ENCODE measurements around the gene NHLRC4. TPM values are rescaled to one million over a fixed set of nuclear protein-coding genes. Genes with fewer than 3 reads are reported as not detected.

Gene NHLRC4
- total and polyA plus RNA-seq, 9 of the 15 experiments (the other 6 are each of a cell fraction or from before 2014, with no cell fraction given): 0.24 to 3.7 (median 1.3) TPM; not detected in 2

DNA sequence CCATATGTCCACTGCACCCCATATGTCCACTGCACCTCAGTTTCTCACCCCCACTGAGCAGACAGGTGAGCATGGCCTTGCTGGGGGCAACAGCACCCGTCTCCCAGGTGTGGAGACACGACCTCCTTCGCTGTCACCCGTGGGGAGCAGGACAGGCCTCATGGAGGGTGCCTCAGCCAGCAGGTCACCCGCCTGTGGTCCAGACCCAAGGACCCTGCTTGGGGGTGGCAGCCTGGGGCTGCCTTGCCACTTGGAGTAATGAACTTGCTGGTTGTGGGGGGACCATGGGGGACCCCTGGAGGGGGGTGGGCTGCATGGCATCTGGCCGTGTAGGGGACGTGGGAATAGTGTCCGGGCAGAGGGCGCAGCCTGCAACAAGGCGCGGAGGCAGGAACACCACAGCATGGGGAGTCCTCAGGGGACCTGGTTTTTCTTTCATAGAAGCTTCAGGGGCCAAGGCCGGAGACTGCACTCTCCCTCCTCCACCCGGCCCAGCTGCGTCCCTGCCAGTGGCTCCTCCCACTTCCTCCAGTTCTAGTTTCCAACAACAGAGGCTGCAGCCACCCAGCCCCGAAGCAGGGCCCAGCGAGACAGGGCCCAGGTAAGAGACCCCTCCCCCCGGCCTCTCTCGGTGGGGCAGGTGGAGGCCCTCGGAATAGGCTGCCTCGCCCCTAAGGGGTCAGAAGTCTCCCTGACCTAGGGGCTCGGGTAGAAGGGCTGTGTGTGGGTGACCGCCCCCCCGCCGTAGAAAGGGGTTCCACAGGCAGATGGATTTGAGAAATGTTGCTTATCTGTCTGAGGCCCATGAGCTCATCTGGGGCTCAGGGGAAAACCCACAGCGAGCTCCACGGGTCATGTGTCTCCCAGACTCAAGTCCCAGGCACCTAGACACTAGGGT, at the start of gene NHLRC4 (continued):
- no peak for TF ChIP-seq ZKSCAN3 (CRISPR knock-in tag; IDR thresholded peaks at IDR 0.05)
- TF ChIP-seq YY1 (IDR thresholded peaks at IDR 0.05; ENCODE audit: borderline replicate concordance in 1 of 3, control insufficient read depth in 1 of 3, extremely low read depth in 1 of 3, insufficient read depth in 3 of 3, insufficient read length in 1 of 3, insufficient replicate concordance in 2 of 3, low read depth in 1 of 3, low read length in 2 of 3): no peak
- no peak for TF ChIP-seq GABPB2 (CRISPR knock-in tag; conservative IDR thresholded peaks at IDR 0.05)
- TF ChIP-seq MAZ (CRISPR knock-in tag; conservative IDR thresholded peaks at IDR 0.05 in 1 of 2, IDR thresholded peaks at IDR 0.05 in 1 of 2): peak; percentile 71 to 84

- Histone ChIP-seq H3K27ac (ENCODE audit: extremely low read depth, low read depth, low read length) (no peak overlapping the region), H3K9me3 (replicated peaks; ENCODE audit: control insufficient read depth, insufficient read depth, low read depth, low read length) (no peaks in the 10 kb centered on the region), H3K79me2 (ENCODE audit: control insufficient read depth, insufficient read depth, low read length) (no peaks in the 10 kb centered on the region), H3K27me3 (ENCODE audit: control insufficient read depth in 2 of 2, insufficient read depth in 2 of 2, low read length in 2 of 2) (no peaks in the 10 kb centered on the region), H3K4me3 (no peak overlapping the region), H2AFZ (ENCODE audit: low read depth, low read length) (no peak overlapping the region), H3K36me3 (ENCODE audit: control insufficient read depth, insufficient read depth, low read length) (peaks cover 11% of the 10 kb centered on the region; the same call in 1 of the 3 replicates), H3K4me2 (ENCODE audit: insufficient read depth, low read length) (no peak overlapping the region), H3K9me1 (ENCODE audit: control insufficient read depth, insufficient read depth, low read length) (no peaks in the 10 kb centered on the region), H4K20me1 (replicated peaks; ENCODE audit: control insufficient read depth, insufficient read depth, low read length) (no peaks in the 10 kb centered on the region), H3K4me1 (replicated peaks in 1 of 2; ENCODE audit: control insufficient read depth in 2 of 2, insufficient read depth in 2 of 2, low read length in 2 of 2) (peaks cover 2 to 63% of the 10 kb centered on the region in 2 experiments; a peak in 3 of 5 replicates), H3K9ac (ENCODE audit: insufficient read depth in 1 of 2, low read depth in 2 of 2, low read length in 2 of 2) (peak overlapping the region in 1 of 2 experiments; percentile 48; a peak in 1 of 4 replicates)
- DNase-seq (ENCODE audit: extremely low read depth in 1 of 4, low spot score in 3 of 4) (no peak), FAIRE-seq (no peak), ATAC-seq (no peak)
- BruUV-seq (replicated peaks): no TSS peak
- 70% methylated on average over 9 of the region's 9 CpGs for WGBS (ENCODE audit: insufficient coverage, low coverage, missing lambda C conversion rate)
- ChIA-PET CTCF (ENCODE audit: low intra/inter-chr PET ratio) (no interaction called here), POLR2A (interaction anchor here (1.0 to 3.0 kb wide), 3 partner anchors 13 to 48 kb away, joined by 3 to 9 read pairs (median 4); partner anchors contain the start of gene NHLRC4)
- TF ChIP-seq POLR2G (IDR thresholded peaks at IDR 0.05; ENCODE audit: low read depth, low read length): 0 out of 2 replicates have a peak, but pooled peaks have one; percentile 23
- no peak for TF ChIP-seq THRB (CRISPR knock-in tag; conservative IDR thresholded peaks at IDR 0.05)
- intact Hi-C loops (cut with micrococcal nuclease) (no loop called here), in situ Hi-C loops (cut with MboI) (no loop called here)
Measured at GRCh38 chr16:518858-519257, 47.9 kb upstream of the NHLRC4 start.
